A549 treated with Mapracorat at 1 μM for 4 hours (cell line): ENCODE results near the gene BRDT. TPM values are rescaled to one million over a fixed set of nuclear protein-coding genes. Genes with fewer than 3 reads are reported as not detected.

ENCODE experiments used
- total RNA-seq: library from RNA; stranded (reverse); fragments of 200-300 nt; extraction: Qiagen RNA extraction; gene quantifications from 5 replicates; pipeline ENCODE4 v1.2.3, GENCODE V29; 2022

Gene BRDT
- not detected in 5 replicates for total RNA-seq

GRCh38 chr1:91949356-91949699 is at the start of gene BRDT:
BRDT (plus strand) TSS chr1:91949401; CDS start chr1:91962755, 13,354 bp downstream.

Other genes starting within 250 kb of the BRDT start
- gene TGFBR3, start 63.2 kb upstream of the BRDT start, total RNA-seq: 4.8 to 6.1 TPM (median 4.9 TPM) in 5 replicates
- 0.54 to 0.78 TPM (median 0.58 TPM) in 5 replicates for gene EPHX4, start 80.6 kb downstream of the BRDT start, total RNA-seq
- 0.22 TPM in 1 of 5 replicates, not detected in the others for gene SETSIP, start 126.0 kb downstream of the BRDT start, total RNA-seq
- gene BTBD8, start 130.9 kb downstream of the BRDT start, total RNA-seq: 0.47 to 0.82 TPM (median 0.58 TPM) in 5 replicates